H9 (cell line): ENCODE results near the gene HBZ. TPM values are rescaled to one million over a fixed set of nuclear protein-coding genes. Genes with fewer than 3 reads are reported as not detected.

Experiments
- DNase-seq: peaks from one replicate; pipeline ENCODE4 v3.0.0-alpha.2; 2017
- H2AFZ ChIP-seq: one replicate; pipeline ENCODE4 v1.6.1; 2013; ENCODE audit warnings: mild to moderate bottlenecking, low read length, control low read depth, moderate library complexity
- H2AK5ac ChIP-seq: 2 replicates; pipeline ENCODE4 v1.6.1; 2013; ENCODE audit warnings: low read length, control low read depth, mixed read lengths; ENCODE audit not compliant: insufficient read length
- H2BK120ac ChIP-seq: one replicate; pipeline ENCODE4 v1.6.1; 2013; ENCODE audit warnings: low read depth, mild to moderate bottlenecking, low read length, control low read depth, inconsistent platforms; ENCODE audit not compliant: poor library complexity, severe bottlenecking
- H2BK12ac ChIP-seq: 2 replicates; pipeline ENCODE4 v1.6.1; 2013; ENCODE audit warnings: low read length, control low read depth, mixed read lengths, low read depth; ENCODE audit not compliant: insufficient read length
- H2BK15ac ChIP-seq: 2 replicates; pipeline ENCODE4 v1.6.1; 2013; ENCODE audit warnings: low read depth, low read length, control low read depth
- H2BK20ac ChIP-seq: one replicate; pipeline ENCODE4 v1.6.1; 2013; ENCODE audit warnings: low read depth, mild to moderate bottlenecking, low read length, control low read depth, inconsistent platforms; ENCODE audit not compliant: poor library complexity, severe bottlenecking
- H2BK5ac ChIP-seq: 2 replicates; pipeline ENCODE4 v1.6.1; 2013; ENCODE audit warnings: low read length, control low read depth, mixed read lengths; ENCODE audit not compliant: insufficient read length
- H3K14ac ChIP-seq: 2 replicates; pipeline ENCODE4 v1.6.1; 2013; ENCODE audit warnings: low read length, control low read depth; ENCODE audit not compliant: insufficient read depth
- H3K18ac ChIP-seq: 2 replicates; pipeline ENCODE4 v1.6.1; 2013; ENCODE audit warnings: low read depth, mild to moderate bottlenecking, mixed read lengths, low read length, control low read depth; ENCODE audit not compliant: insufficient read length
- H3K23ac ChIP-seq: 2 replicates; pipeline ENCODE4 v1.6.1; 2013; ENCODE audit warnings: low read length, control low read depth, mixed read lengths, low read depth; ENCODE audit not compliant: insufficient read length
- H3K23me2 ChIP-seq: 2 replicates; pipeline ENCODE4 v1.6.1; 2013; ENCODE audit warnings: low read depth, mild to moderate bottlenecking, mixed read lengths, low read length, control low read depth; ENCODE audit not compliant: insufficient read length, poor library complexity, severe bottlenecking
- H3K27ac ChIP-seq: 2 replicates; pipeline ENCODE4 v1.5.1; 2013; ENCODE audit warnings: low read length, control low read depth, mixed read lengths, low read depth; ENCODE audit not compliant: insufficient read length
- H3K27me3 ChIP-seq: 2 replicates; pipeline ENCODE4 v1.6.1; 2013; ENCODE audit warnings: low read length, control low read depth, inconsistent platforms; ENCODE audit not compliant: insufficient read depth
- H3K4ac ChIP-seq: 2 replicates; pipeline ENCODE4 v1.6.1; 2013; ENCODE audit warnings: low read depth, mild to moderate bottlenecking, control low read depth, inconsistent platforms, low read length, moderate library complexity
- H3K4me1 ChIP-seq: 2 replicates; pipeline ENCODE4 v1.6.1; 2013; ENCODE audit warnings: low read length, control low read depth, inconsistent platforms; ENCODE audit not compliant: insufficient read depth
- H3K4me2 ChIP-seq: 2 replicates; pipeline ENCODE4 v1.6.1; 2013; ENCODE audit warnings: low read length, control low read depth, mixed read lengths; ENCODE audit not compliant: insufficient read length, insufficient read depth
- H3K56ac ChIP-seq: 2 replicates; pipeline ENCODE4 v1.6.1; 2013; ENCODE audit warnings: low read depth, mild to moderate bottlenecking, mixed read lengths, low read length, control low read depth; ENCODE audit not compliant: insufficient read length
- H3K79me1 ChIP-seq: 2 replicates; pipeline ENCODE4 v1.6.1; 2013; ENCODE audit warnings: low read depth, mild to moderate bottlenecking, moderate library complexity, low read length, control low read depth, inconsistent platforms; ENCODE audit not compliant: insufficient read depth, poor library complexity, severe bottlenecking
- H3K79me2 ChIP-seq: 2 replicates; pipeline ENCODE4 v1.6.1; 2013; ENCODE audit warnings: low read length, control low read depth, inconsistent platforms; ENCODE audit not compliant: insufficient read depth
- H3K9ac ChIP-seq: 2 replicates; pipeline ENCODE4 v1.6.1; 2013; ENCODE audit warnings: low read length, control low read depth, mixed read lengths; ENCODE audit not compliant: insufficient read length; ENCODE audit errors: extremely low read depth
- H3K9me3 ChIP-seq: one replicate; pipeline ENCODE4 v1.6.1; 2013; ENCODE audit warnings: low read depth, low read length, inconsistent platforms; ENCODE audit not compliant: control insufficient read depth
- H3T11ph ChIP-seq: one replicate; pipeline ENCODE4 v1.6.1; 2013; ENCODE audit warnings: mild to moderate bottlenecking, low read length, control low read depth, inconsistent platforms
- H4K20me1 ChIP-seq: one replicate; pipeline ENCODE4 v1.6.1; 2013; ENCODE audit not compliant: control insufficient read depth, insufficient read length, insufficient read depth
- H4K5ac ChIP-seq: 2 replicates; pipeline ENCODE4 v1.6.1; 2013; ENCODE audit warnings: low read depth, mild to moderate bottlenecking, mixed read lengths, low read length, control low read depth; ENCODE audit not compliant: insufficient read length
- H4K8ac ChIP-seq: replicated peaks from 2 replicates; pipeline ENCODE4 v1.6.1; 2013; ENCODE audit warnings: low read length, control low read depth, mixed read lengths, low read depth; ENCODE audit not compliant: insufficient read length
- H4K91ac ChIP-seq: 2 replicates; pipeline ENCODE4 v1.6.1; 2013; ENCODE audit warnings: low read depth, mild to moderate bottlenecking, moderate library complexity, mixed read lengths, low read length, control low read depth; ENCODE audit not compliant: insufficient read length
- H3K27ac Mint-ChIP-seq, 3 experiments: 2 replicates in 2 of 3; 3 replicates in 1 of 3; pipeline ENCODE4 v1.8.0; 2020 to 2021; ENCODE audit warnings: mixed read lengths in 3 of 3, mild to moderate bottlenecking in 1 of 3, moderate library complexity in 1 of 3
- H3K27me3 Mint-ChIP-seq: 2 replicates; pipeline ENCODE4 v1.8.0; 2021; ENCODE audit warnings: low read depth, mild to moderate bottlenecking, moderate library complexity, mixed read lengths
- H3K36me3 Mint-ChIP-seq, 3 experiments: 2 replicates in 2 of 3; 3 replicates in 1 of 3; pipeline ENCODE4 v1.8.0; 2020 to 2021; ENCODE audit warnings: low read depth in 3 of 3, mixed read lengths in 3 of 3; ENCODE audit not compliant: insufficient read depth in 1 of 3
- H3K4me1 Mint-ChIP-seq, 2 experiments: 2 replicates each; pipeline ENCODE4 v1.8.0; 2020; ENCODE audit warnings: mixed read lengths in 2 of 2
- H3K4me3 Mint-ChIP-seq, 2 experiments: 2 replicates in 1 of 2; 3 replicates in 1 of 2; pipeline ENCODE4 v1.8.0; 2020 to 2021; ENCODE audit warnings: mild to moderate bottlenecking in 2 of 2, mixed read lengths in 2 of 2, moderate library complexity in 1 of 2
- H3K9me3 Mint-ChIP-seq, 2 experiments: 2 replicates in 1 of 2; 3 replicates in 1 of 2; pipeline ENCODE4 v1.8.0; 2020; ENCODE audit warnings: mild to moderate bottlenecking in 2 of 2, mixed read lengths in 2 of 2, moderate library complexity in 1 of 2
- WGBS: extraction: QIAGEN DNeasy Blood & Tissue Kit; methylation state at CpG from one replicate; pipeline ENCODE4 v1.1.7; 2013; ENCODE audit warnings: missing lambda C conversion rate, low lambda C conversion rate, mixed read lengths; ENCODE audit not compliant: insufficient read length; ENCODE audit errors: extremely low coverage; 5-methylcytosine and 5-hydroxymethylcytosine counted together
- total RNA-seq: library from RNA; stranded (reverse); gene quantifications from 2 replicates; pipeline ENCODE4 v1.2.1, GENCODE V29; 2021
- TF ChIP-seq, protein P1 (sequence below): fragments of 200-600 bp; sonication (generic); conservative IDR thresholded peaks from 3 replicates; pipeline ENCODE4 v1.8.0; 2021; ENCODE audit warnings: antibody characterized with exemption, mild to moderate bottlenecking

The HBZ gene
- total RNA-seq, 1 experiment from 2014 or later = not detected

DNA sequence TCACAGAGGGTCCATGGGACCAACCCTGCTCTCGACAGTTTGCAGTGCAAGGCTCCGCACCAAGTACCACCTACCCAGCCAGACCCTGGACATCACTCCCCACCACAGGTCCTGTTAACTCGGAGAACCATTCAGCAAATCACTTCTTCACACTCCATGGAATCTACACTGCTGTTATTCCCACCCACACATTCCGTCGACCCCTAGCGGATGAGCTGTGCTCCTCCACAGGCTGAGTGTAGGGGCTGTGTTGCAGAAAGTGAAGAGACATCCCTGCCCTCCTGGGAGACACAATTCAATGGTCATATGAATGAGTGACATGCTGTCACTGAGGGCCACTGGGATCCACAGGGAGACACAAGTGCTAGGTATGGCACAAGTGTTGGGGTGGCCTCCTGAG lies 46.9 kb upstream of the HBZ start:
- Histone ChIP-seq H3K4me1 (no peaks in the 10 kb centered on the region), H2BK20ac (no peak overlapping the region), H2AFZ (no peak overlapping the region), H4K91ac (no peak overlapping the region), H3K27ac (no peak overlapping the region), H3T11ph (no peak overlapping the region), H3K27me3 (no peaks in the 10 kb centered on the region), H2BK12ac (no peak overlapping the region), H3K79me1 (no peaks in the 10 kb centered on the region), H2BK5ac (no peak overlapping the region), H3K14ac (no peak overlapping the region), H3K56ac (no peak overlapping the region), H3K18ac (no peak overlapping the region), H2BK15ac (no peak overlapping the region), H3K79me2 (no peaks in the 10 kb centered on the region), H3K9ac (no peak overlapping the region), H3K23me2 (no peaks in the 10 kb centered on the region), H3K9me3 (no peaks in the 10 kb centered on the region), H3K4me2 (no peak overlapping the region), H4K20me1 (no peaks in the 10 kb centered on the region), H2AK5ac (no peak overlapping the region), H2BK120ac (no peak overlapping the region), H3K4ac (no peak overlapping the region), H4K8ac (no peak overlapping the region), H4K5ac (no peak overlapping the region), H3K23ac (no peak overlapping the region)
- no peaks in the 10 kb centered on the region for H3K27me3 Mint-ChIP-seq
- TF ChIP-seq, protein P1, sequence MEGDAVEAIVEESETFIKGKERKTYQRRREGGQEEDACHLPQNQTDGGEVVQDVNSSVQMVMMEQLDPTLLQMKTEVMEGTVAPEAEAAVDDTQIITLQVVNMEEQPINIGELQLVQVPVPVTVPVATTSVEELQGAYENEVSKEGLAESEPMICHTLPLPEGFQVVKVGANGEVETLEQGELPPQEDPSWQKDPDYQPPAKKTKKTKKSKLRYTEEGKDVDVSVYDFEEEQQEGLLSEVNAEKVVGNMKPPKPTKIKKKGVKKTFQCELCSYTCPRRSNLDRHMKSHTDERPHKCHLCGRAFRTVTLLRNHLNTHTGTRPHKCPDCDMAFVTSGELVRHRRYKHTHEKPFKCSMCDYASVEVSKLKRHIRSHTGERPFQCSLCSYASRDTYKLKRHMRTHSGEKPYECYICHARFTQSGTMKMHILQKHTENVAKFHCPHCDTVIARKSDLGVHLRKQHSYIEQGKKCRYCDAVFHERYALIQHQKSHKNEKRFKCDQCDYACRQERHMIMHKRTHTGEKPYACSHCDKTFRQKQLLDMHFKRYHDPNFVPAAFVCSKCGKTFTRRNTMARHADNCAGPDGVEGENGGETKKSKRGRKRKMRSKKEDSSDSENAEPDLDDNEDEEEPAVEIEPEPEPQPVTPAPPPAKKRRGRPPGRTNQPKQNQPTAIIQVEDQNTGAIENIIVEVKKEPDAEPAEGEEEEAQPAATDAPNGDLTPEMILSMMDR = peak; percentile 22; the same call in 2 of the 3 replicates
- DNase-seq = no peak
- H3K4me1 Mint-ChIP-seq = peaks cover 14 to 18% of the 10 kb centered on the region in 2 experiments
- WGBS = no CpG with 5 or more reads among the region's 6 CpGs
- H3K4me3 Mint-ChIP-seq = no peak overlapping the region
- no peak overlapping the region for H3K27ac Mint-ChIP-seq
- peaks cover 2 to 39% (median 17%) of the 10 kb centered on the region in 3 experiments; a peak in 6 of 7 replicates for H3K36me3 Mint-ChIP-seq
- no peaks in the 10 kb centered on the region for H3K9me3 Mint-ChIP-seq
